CD14-positive monocyte (primary cell): ENCODE results near the gene CCDC92B. TPM values are rescaled to one million over a fixed set of nuclear protein-coding genes. Genes with fewer than 3 reads are reported as not detected.

Experiments
- DNase-seq, 3 donors: peaks; one replicate each; pipeline ENCODE4 v3.0.0-alpha.2; 2011 to 2022
- H2AFZ ChIP-seq: 2 replicates; pipeline ENCODE4 v1.6.0; 2012; ENCODE audit warnings: mild to moderate bottlenecking, low read depth, low read length, inconsistent platforms; ENCODE audit not compliant: insufficient read depth, poor library complexity, severe bottlenecking
- H3K27ac ChIP-seq, 2 donors: 1 replicate in 1 of 2; 2 replicates in 1 of 2; pipeline ENCODE4 v1.5.1; 2012 to 2013; ENCODE audit warnings: low read length in 2 of 2, control low read depth in 1 of 2, inconsistent platforms in 1 of 2, low read depth in 1 of 2, mild to moderate bottlenecking in 1 of 2
- H3K27me3 ChIP-seq, 2 donors: one replicate each; pipeline versions ENCODE4 v1.6.0 to v1.6.1; 2011 to 2013; ENCODE audit warnings: low read length in 2 of 2; ENCODE audit not compliant: control insufficient read depth in 2 of 2, insufficient read depth in 2 of 2
- H3K36me3 ChIP-seq, 2 donors: replicated peaks in 1 of 2; 1 replicate in 1 of 2; 2 replicates in 1 of 2; pipeline versions ENCODE4 v1.5.1 to v1.6.1; 2012 to 2013; ENCODE audit warnings: low read length in 2 of 2, control low read depth in 1 of 2, inconsistent platforms in 1 of 2, mild to moderate bottlenecking in 1 of 2; ENCODE audit not compliant: insufficient read depth in 2 of 2, control insufficient read depth in 1 of 2
- H3K4me1 ChIP-seq, 2 donors: 1 replicate in 1 of 2; 2 replicates in 1 of 2; pipeline versions ENCODE4 v1.5.1 to v1.6.1; 2012 to 2013; ENCODE audit warnings: low read length in 2 of 2, control low read depth in 1 of 2, inconsistent platforms in 1 of 2, mild to moderate bottlenecking in 1 of 2, moderate library complexity in 1 of 2; ENCODE audit not compliant: insufficient read depth in 2 of 2, control insufficient read depth in 1 of 2
- H3K4me2 ChIP-seq: replicated peaks from 2 replicates; pipeline ENCODE3; 2012; ENCODE audit warnings: low read length, moderate library complexity, mild to moderate bottlenecking; ENCODE audit not compliant: poor library complexity, severe bottlenecking; ENCODE audit errors: extremely low read depth
- H3K4me3 ChIP-seq, 3 experiments: fragments of 200-600 bp in 1 of 3; sonication (generic) in 1 of 3; replicated peaks in 1 of 3; 1 replicate in 2 of 3; 2 replicates in 1 of 3; pipeline ENCODE4 v1.5.1; 2011 to 2013; ENCODE audit warnings: low read length in 3 of 3, mild to moderate bottlenecking in 3 of 3, control low read depth in 2 of 3, low read depth in 2 of 3, inconsistent platforms in 1 of 3, moderate library complexity in 1 of 3
- H3K79me2 ChIP-seq: 2 replicates; pipeline ENCODE4 v1.6.0; 2012; ENCODE audit warnings: mild to moderate bottlenecking, control low read depth, inconsistent platforms, low read length, moderate library complexity; ENCODE audit not compliant: insufficient read depth
- H3K9ac ChIP-seq: 2 replicates; pipeline ENCODE4 v1.6.0; 2017; ENCODE audit warnings: low read length, mild to moderate bottlenecking; ENCODE audit not compliant: insufficient read depth, poor library complexity, severe bottlenecking
- H3K9me3 ChIP-seq, 2 donors: replicated peaks in 1 of 2; 1 replicate in 1 of 2; 2 replicates in 1 of 2; pipeline versions ENCODE4 v1.5.1 to v1.6.1; 2012 to 2013; ENCODE audit warnings: low read length in 2 of 2, control low read depth in 1 of 2; ENCODE audit not compliant: control insufficient read depth in 1 of 2, insufficient read depth in 1 of 2
- H4K20me1 ChIP-seq: 2 replicates; pipeline ENCODE4 v1.6.0; 2012; ENCODE audit warnings: mild to moderate bottlenecking, low read length, control low read depth, moderate library complexity; ENCODE audit not compliant: insufficient read depth
- H3K27ac Mint-ChIP-seq, 7 donors: one replicate each; pipeline ENCODE4 v1.8.0; 2020; ENCODE audit warnings: mild to moderate bottlenecking in 7 of 7, mixed read lengths in 7 of 7, moderate library complexity in 6 of 7, inconsistent platforms in 2 of 7
- H3K27me3 Mint-ChIP-seq, 3 donors: one replicate each; pipeline ENCODE4 v1.8.0; 2021 to 2022; ENCODE audit warnings: low read depth in 3 of 3, mild to moderate bottlenecking in 3 of 3, mixed read lengths in 3 of 3, moderate library complexity in 3 of 3, inconsistent platforms in 1 of 3
- H3K36me3 Mint-ChIP-seq, 2 donors: one replicate each; pipeline ENCODE4 v1.8.0; 2020; ENCODE audit warnings: mixed read lengths in 2 of 2, inconsistent platforms in 1 of 2, mild to moderate bottlenecking in 1 of 2
- H3K4me1 Mint-ChIP-seq: one replicate; pipeline ENCODE4 v1.8.0; 2020; ENCODE audit warnings: mild to moderate bottlenecking, mixed read lengths
- H3K4me3 Mint-ChIP-seq, 2 donors: one replicate each; pipeline ENCODE4 v1.8.0; 2020; ENCODE audit warnings: mild to moderate bottlenecking in 2 of 2, mixed read lengths in 2 of 2, moderate library complexity in 1 of 2
- H3K9me3 Mint-ChIP-seq, 7 donors: one replicate each; pipeline ENCODE4 v1.8.0; 2020 to 2022; ENCODE audit warnings: mixed read lengths in 7 of 7, mild to moderate bottlenecking in 6 of 7, moderate library complexity in 6 of 7, inconsistent platforms in 2 of 7
- WGBS: methylation state at CpG from one replicate; pipeline ENCODE4 v1.1.5; 2013; ENCODE audit warnings: missing lambda C conversion rate; ENCODE audit not compliant: insufficient coverage; 5-methylcytosine and 5-hydroxymethylcytosine counted together
- intact Hi-C, 2 donors: fragments of 100-400 bp; cut with micrococcal nuclease; formaldehyde crosslinking; loops; one replicate each; pipeline versions ENCODE4 v1.15.0 to v1.15.1; 2023
- polyA plus RNA-seq, 3 donors: library from polyadenylated mRNA; depleted of rRNA in 1 of 3; unstranded in 2 of 3; stranded (reverse) in 1 of 3; fragments of 300-500 nt in 2 of 3; fragments of >200 nt in 1 of 3; fragmentation: Illumina TruSeq in 2 of 3; gene quantifications; 1 replicate in 2 of 3; 2 replicates in 1 of 3; pipeline ENCODE4 v1.2.3, GENCODE V29; 2012 to 2021
- TF ChIP-seq, protein P1 (sequence below): fragments of 200-600 bp; IDR thresholded peaks from one replicate; pipeline ENCODE4 v1.8.0; 2022; ENCODE audit warnings: antibody characterized with exemption, mild to moderate bottlenecking

Gene CCDC92B
- polyA plus RNA-seq, 3 donors, result not detected

DNA sequence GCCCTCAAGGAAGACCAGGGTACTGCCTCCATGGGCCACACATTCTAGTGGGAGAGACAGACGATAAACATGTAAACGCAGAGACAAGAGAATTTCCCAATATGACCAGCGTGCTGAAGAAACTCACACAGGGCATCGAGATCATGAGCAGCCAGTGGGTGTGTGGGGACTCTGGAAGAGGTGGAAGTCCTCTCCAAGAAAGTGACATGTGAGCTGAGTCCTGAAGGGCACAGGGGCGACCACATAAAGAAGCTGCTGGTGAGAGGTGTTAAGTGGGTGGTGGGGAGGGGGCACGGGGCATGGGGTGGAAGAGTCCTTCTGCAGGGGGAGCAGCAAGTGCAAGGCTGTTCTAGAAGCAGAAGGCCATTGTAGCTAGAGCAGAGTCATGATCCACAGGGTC is 25.8 kb upstream of the CCDC92B start:
- Histone ChIP-seq H3K4me2 (no peak overlapping the region), H3K79me2 (no peaks in the 10 kb centered on the region), H3K36me3 (no peaks in the 10 kb centered on the region), H3K27me3 (peaks cover 17 to 43% of the 10 kb centered on the region in 2 donors), H3K4me1 (peaks cover 0 to 3% of the 10 kb centered on the region in 2 donors), H3K9me3 (no peaks in the 10 kb centered on the region), H3K4me3 (no peak overlapping the region), H2AFZ (no peak overlapping the region), H3K9ac (no peak overlapping the region), H3K27ac (no peak overlapping the region), H4K20me1 (no peaks in the 10 kb centered on the region)
- intact Hi-C loops, result no loop called here
- Mint-ChIP-seq H3K36me3 (peaks cover 3 to 6% of the 10 kb centered on the region in 2 donors), H3K27ac (no peak overlapping the region), H3K9me3 (peaks cover 0 to 8% (median 5%) of the 10 kb centered on the region in 7 donors), H3K4me3 (peak overlapping the region in 1 of 2 donors; percentile 79), H3K27me3 (peaks cover 48 to 72% (median 60%) of the 10 kb centered on the region in 3 donors), H3K4me1 (peaks cover 4% of the 10 kb centered on the region)
- 83% methylated on average over 6 of the region's 6 CpGs for WGBS
- DNase-seq, result no peak
- TF ChIP-seq, protein P1, sequence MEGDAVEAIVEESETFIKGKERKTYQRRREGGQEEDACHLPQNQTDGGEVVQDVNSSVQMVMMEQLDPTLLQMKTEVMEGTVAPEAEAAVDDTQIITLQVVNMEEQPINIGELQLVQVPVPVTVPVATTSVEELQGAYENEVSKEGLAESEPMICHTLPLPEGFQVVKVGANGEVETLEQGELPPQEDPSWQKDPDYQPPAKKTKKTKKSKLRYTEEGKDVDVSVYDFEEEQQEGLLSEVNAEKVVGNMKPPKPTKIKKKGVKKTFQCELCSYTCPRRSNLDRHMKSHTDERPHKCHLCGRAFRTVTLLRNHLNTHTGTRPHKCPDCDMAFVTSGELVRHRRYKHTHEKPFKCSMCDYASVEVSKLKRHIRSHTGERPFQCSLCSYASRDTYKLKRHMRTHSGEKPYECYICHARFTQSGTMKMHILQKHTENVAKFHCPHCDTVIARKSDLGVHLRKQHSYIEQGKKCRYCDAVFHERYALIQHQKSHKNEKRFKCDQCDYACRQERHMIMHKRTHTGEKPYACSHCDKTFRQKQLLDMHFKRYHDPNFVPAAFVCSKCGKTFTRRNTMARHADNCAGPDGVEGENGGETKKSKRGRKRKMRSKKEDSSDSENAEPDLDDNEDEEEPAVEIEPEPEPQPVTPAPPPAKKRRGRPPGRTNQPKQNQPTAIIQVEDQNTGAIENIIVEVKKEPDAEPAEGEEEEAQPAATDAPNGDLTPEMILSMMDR, result no peak

GRCh38 chr17:2770129-2770528 is 20.7 kb upstream of the CCDC92B start:
- H3K27me3 Mint-ChIP-seq, result peaks cover 21 to 37% (median 24%) of the 10 kb centered on the region in 3 donors
- H3K27ac Mint-ChIP-seq, result no peak overlapping the region
- no peaks in the 10 kb centered on the region for H3K36me3 ChIP-seq
- H3K4me1 ChIP-seq, result no peaks in the 10 kb centered on the region
- 77% methylated on average over 12 of the region's 12 CpGs for WGBS
- no peak overlapping the region for H3K9ac ChIP-seq
- H3K4me2 ChIP-seq, result no peak overlapping the region
- no peak overlapping the region for H3K4me3 ChIP-seq
- no peaks in the 10 kb centered on the region for H3K36me3 Mint-ChIP-seq
- H3K27ac ChIP-seq, result no peak overlapping the region
- DNase-seq, result no peak
- no peak overlapping the region for H3K4me3 Mint-ChIP-seq
- intact Hi-C loops, result no loop called here
- H3K27me3 ChIP-seq, result peaks cover 0 to 11% of the 10 kb centered on the region in 2 donors
- TF ChIP-seq, protein P1, result no peak
- H3K9me3 Mint-ChIP-seq, result peaks cover 0 to 3% (median 0%) of the 10 kb centered on the region in 7 donors
- no peaks in the 10 kb centered on the region for H3K79me2 ChIP-seq
- H4K20me1 ChIP-seq, result no peaks in the 10 kb centered on the region
- H2AFZ ChIP-seq, result no peak overlapping the region
- peaks cover 3% of the 10 kb centered on the region for H3K4me1 Mint-ChIP-seq
- H3K9me3 ChIP-seq, result no peaks in the 10 kb centered on the region
